Liver (tissue), 9 donors: Measurements from ENCODE around the gene FASTK. TPM values are rescaled to one million over a fixed set of nuclear protein-coding genes. Genes with fewer than 3 reads are reported as not detected.

Experiments
- DNase-seq: peaks from one replicate; pipeline ENCODE4 v3.0.0-alpha.2; 2017; ENCODE audit warnings: low spot score
- H3K27ac ChIP-seq, 2 donors: one replicate each; pipeline ENCODE4 v1.7.0; 2013; ENCODE audit warnings: inconsistent platforms in 2 of 2, low read length in 2 of 2, control low read depth in 1 of 2, low read depth in 1 of 2, mild to moderate bottlenecking in 1 of 2
- H3K27me3 ChIP-seq, 4 donors: one replicate each; pipeline versions ENCODE4 v1.6.1 to v1.7.0; 2013; ENCODE audit warnings: low read length in 3 of 4, inconsistent platforms in 1 of 4, mild to moderate bottlenecking in 1 of 4, moderate library complexity in 1 of 4; ENCODE audit not compliant: control insufficient read depth in 4 of 4, insufficient read depth in 4 of 4
- H3K36me3 ChIP-seq, 4 donors: one replicate each; pipeline versions ENCODE4 v1.6.1 to v1.7.0; 2013; ENCODE audit warnings: low read length in 3 of 4, mild to moderate bottlenecking in 3 of 4, low read depth in 1 of 4, moderate library complexity in 1 of 4; ENCODE audit not compliant: control insufficient read depth in 4 of 4, insufficient read depth in 3 of 4
- H3K4me1 ChIP-seq, 4 donors: one replicate each; pipeline versions ENCODE4 v1.6.1 to v1.7.0; 2013; ENCODE audit warnings: low read length in 3 of 4, mild to moderate bottlenecking in 3 of 4, moderate library complexity in 1 of 4; ENCODE audit not compliant: control insufficient read depth in 4 of 4, insufficient read depth in 4 of 4
- H3K4me3 ChIP-seq, 3 donors: one replicate each; pipeline versions ENCODE4 v1.6.1 to v1.7.0; 2013; ENCODE audit warnings: low read length in 3 of 3, control low read depth in 1 of 3, low read depth in 1 of 3, mild to moderate bottlenecking in 1 of 3
- H3K9ac ChIP-seq, 2 donors: one replicate each; pipeline ENCODE4 v1.7.0; 2013; ENCODE audit warnings: low read length in 2 of 2, mild to moderate bottlenecking in 2 of 2, moderate library complexity in 2 of 2, control low read depth in 1 of 2, low read depth in 1 of 2
- H3K9me3 ChIP-seq, 4 donors: one replicate each; pipeline versions ENCODE4 v1.6.1 to v1.7.0; 2013; ENCODE audit warnings: low read length in 3 of 4; ENCODE audit not compliant: control insufficient read depth in 4 of 4
- EGR1 ChIP-seq, 2 donors: IDR thresholded peaks; 2 replicates each; pipeline ENCODE4 v1.6.1; 2016 to 2018; ENCODE audit warnings: antibody characterized with exemption in 2 of 2, low read depth in 2 of 2
- FOXA2 ChIP-seq: IDR thresholded peaks from 2 replicates; pipeline ENCODE4 v1.6.1; 2016; ENCODE audit warnings: antibody characterized with exemption
- GABPA ChIP-seq, 2 donors: IDR thresholded peaks in 1 of 2; conservative IDR thresholded peaks in 1 of 2; 2 replicates each; pipeline ENCODE4 v1.6.1; 2016; ENCODE audit warnings: antibody characterized with exemption in 2 of 2, mild to moderate bottlenecking in 1 of 2, moderate library complexity in 1 of 2
- HNF4A ChIP-seq, 2 donors: conservative IDR thresholded peaks; 2 replicates each; pipeline ENCODE4 v1.6.1; 2016; ENCODE audit warnings: antibody characterized with exemption in 2 of 2, mild to moderate bottlenecking in 2 of 2
- JUND ChIP-seq, 2 donors: IDR thresholded peaks; 2 replicates each; pipeline ENCODE4 v1.6.1; 2016; ENCODE audit warnings: antibody characterized with exemption in 2 of 2
- RAD21 ChIP-seq, 2 donors: IDR thresholded peaks; 2 replicates each; pipeline ENCODE4 v1.6.1; 2016; ENCODE audit warnings: antibody characterized with exemption in 2 of 2, mild to moderate bottlenecking in 2 of 2
- REST ChIP-seq: IDR thresholded peaks from 2 replicates; pipeline ENCODE4 v1.6.1; 2016; ENCODE audit warnings: antibody characterized with exemption, mild to moderate bottlenecking
- RXRA ChIP-seq, 2 donors: IDR thresholded peaks; 2 replicates each; pipeline ENCODE4 v1.6.1; 2017 to 2018; ENCODE audit warnings: antibody characterized with exemption in 2 of 2, mild to moderate bottlenecking in 1 of 2
- SP1 ChIP-seq: IDR thresholded peaks from 2 replicates; pipeline ENCODE4 v1.6.1; 2018; ENCODE audit warnings: antibody characterized with exemption, mild to moderate bottlenecking
- YY1 ChIP-seq: IDR thresholded peaks from 2 replicates; pipeline ENCODE4 v1.6.1; 2016; ENCODE audit warnings: antibody characterized with exemption, mild to moderate bottlenecking
- WGBS: extraction: QIAGEN DNeasy Blood & Tissue Kit; methylation state at CpG from one replicate; pipeline ENCODE4 v1.1.7; 2013; 5-methylcytosine and 5-hydroxymethylcytosine counted together
- polyA plus RNA-seq, 2 donors: library from polyadenylated mRNA; stranded (reverse) in 1 of 2; unstranded in 1 of 2; fragments of 200-250 nt in 1 of 2; fragments of >200 nt in 1 of 2; fragmentation: Nextera tagmentation in 1 of 2; extraction: Ambion mirVana in 1 of 2; gene quantifications; one replicate each; pipeline versions ENCODE4 v1.2.1 to v1.2.3, GENCODE V29; 2013 to 2015
- total RNA-seq, 2 donors: library from RNA; depleted of rRNA; stranded (reverse); fragments of >200 nt; gene quantifications; one replicate each; pipeline ENCODE4 v1.2.3, GENCODE V29; 2014
- TF ChIP-seq, protein P1 (sequence below): IDR thresholded peaks from 2 replicates; pipeline ENCODE4 v1.6.1; 2016; ENCODE audit warnings: antibody characterized with exemption
- TF ChIP-seq, protein P2 (sequence below): fragments of 150-350 bp; IDR thresholded peaks from 2 replicates; pipeline ENCODE4 v1.5.1; 2017; ENCODE audit warnings: improper control_type of control experiment, low read depth, low read length; ENCODE audit not compliant: missing input control
- TF ChIP-seq, protein P3 (sequence below): IDR thresholded peaks from 2 replicates; pipeline ENCODE4 v1.6.1; 2016; ENCODE audit warnings: antibody characterized with exemption
- donor health status: healthy.
- donor health status: healthy.
- donor health status: healthy.
- donor health status: healthy.
- donor health status: healthy.

Gene FASTK
- total and polyA plus RNA-seq, 4 donors = 31.1 to 62.8 (median 43.7) TPM

DNA sequence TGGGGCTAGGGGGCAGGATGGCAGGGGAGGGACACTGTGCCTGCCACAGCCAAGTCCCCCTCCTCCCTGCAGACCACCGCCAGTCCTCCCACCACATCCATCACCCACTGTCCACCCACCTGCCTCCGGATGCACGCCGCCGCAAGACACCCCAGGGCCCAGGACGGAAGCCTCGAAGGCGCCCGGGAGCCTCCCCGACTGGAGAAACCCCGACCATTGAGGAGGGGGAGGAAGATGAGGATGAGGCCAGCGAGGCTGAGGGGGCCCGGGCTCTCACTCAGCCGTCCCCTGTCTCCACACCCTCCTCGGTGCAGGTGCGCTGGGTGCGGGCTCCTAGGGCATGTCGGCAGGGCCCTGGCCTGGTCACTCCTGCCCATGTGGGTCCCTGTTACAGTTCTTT is 16.2 kb downstream of the FASTK start:
- no peak for TF ChIP-seq RAD21 (IDR thresholded peaks at IDR 0.05)
- TF ChIP-seq, protein P1, sequence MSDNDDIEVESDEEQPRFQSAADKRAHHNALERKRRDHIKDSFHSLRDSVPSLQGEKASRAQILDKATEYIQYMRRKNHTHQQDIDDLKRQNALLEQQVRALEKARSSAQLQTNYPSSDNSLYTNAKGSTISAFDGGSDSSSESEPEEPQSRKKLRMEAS = no peak
- no peak for TF ChIP-seq RXRA (IDR thresholded peaks at IDR 0.05)
- no peak for DNase-seq
- Histone ChIP-seq H3K9ac (no peak overlapping the region), H3K4me1 (peaks cover 13 to 48% (median 35%) of the 10 kb centered on the region in 4 donors), H3K4me3 (no peak overlapping the region), H3K27ac (no peak overlapping the region), H3K36me3 (peaks cover 14 to 39% (median 27%) of the 10 kb centered on the region in 4 donors), H3K27me3 (no peaks in the 10 kb centered on the region), H3K9me3 (no peaks in the 10 kb centered on the region)
- 98% methylated on average over 18 of the region's 18 CpGs for WGBS

GRCh38 chr7:151063212-151063561 is 17.4 kb downstream of the FASTK start:
- peak overlapping the region; percentile 18 to 80 (median 26) for H3K4me3 ChIP-seq
- no peaks in the 10 kb centered on the region for H3K27me3 ChIP-seq
- peak; percentile 32 to 65 for TF ChIP-seq RXRA (IDR thresholded peaks at IDR 0.05)
- TF ChIP-seq HNF4A (conservative IDR thresholded peaks at IDR 0.05) = no peak
- no peak for TF ChIP-seq FOXA2
- no peak for TF ChIP-seq SP1
- H3K27ac ChIP-seq = peak overlapping the region; percentile 13 to 18
- no peaks in the 10 kb centered on the region for H3K9me3 ChIP-seq
- peaks cover 12 to 28% (median 26%) of the 10 kb centered on the region in 4 donors for H3K36me3 ChIP-seq
- WGBS = 21% methylated on average over 11 of the region's 11 CpGs
- no peak overlapping the region for H3K9ac ChIP-seq
- DNase-seq = no peak
- H3K4me1 ChIP-seq = peaks cover 13 to 59% (median 44%) of the 10 kb centered on the region in 4 donors

DNA sequence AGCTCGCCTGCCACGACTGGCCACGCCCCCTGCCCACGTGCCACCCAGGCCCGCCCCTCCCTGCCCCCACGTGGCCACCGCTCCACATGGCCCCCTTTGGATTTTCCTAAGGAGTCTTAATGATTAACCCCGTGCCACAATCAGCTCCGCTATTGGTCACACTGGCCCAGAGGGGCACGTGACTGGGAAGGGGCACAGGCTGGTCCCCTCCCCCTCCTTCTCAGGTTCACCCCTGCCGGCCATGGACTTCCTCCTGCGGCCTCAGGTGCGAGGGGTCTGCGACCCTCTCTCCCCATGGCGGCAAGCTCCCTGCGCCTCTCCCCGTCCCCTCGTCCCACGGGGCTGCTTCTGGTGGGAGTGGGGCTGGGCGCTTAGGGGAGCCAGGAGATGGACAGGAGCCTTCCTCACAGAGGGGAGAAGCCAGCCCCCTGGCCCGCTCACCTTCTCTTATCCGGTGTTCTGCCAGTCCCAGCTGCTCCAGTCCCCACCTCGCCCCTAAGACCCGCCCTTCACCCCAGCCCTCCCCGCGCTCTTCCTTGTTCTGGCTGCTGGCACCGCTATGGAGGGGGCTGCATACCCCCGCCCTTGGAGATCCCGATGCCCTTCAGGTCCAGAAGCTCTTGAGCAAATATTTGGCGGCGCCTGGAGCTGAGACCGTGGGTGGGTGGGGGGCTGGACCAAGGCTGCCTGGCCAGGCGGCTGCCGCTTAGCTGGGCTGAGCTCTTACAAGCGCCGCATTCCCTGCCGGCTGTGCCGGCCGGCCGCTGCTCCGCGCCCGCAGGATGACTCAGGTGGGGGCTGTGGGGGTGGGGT is 18.0 kb downstream of the FASTK start:
- TF ChIP-seq HNF4A (conservative IDR thresholded peaks at IDR 0.05) (peak; percentile 43 to 50), REST (peak; percentile 26), FOXA2 (no peak), RAD21 (IDR thresholded peaks at IDR 0.05) (no peak), RXRA (IDR thresholded peaks at IDR 0.05) (peak; percentile 38 to 45), JUND (IDR thresholded peaks at IDR 0.05) (no peak), SP1 (peak; percentile 44), EGR1 (IDR thresholded peaks at IDR 0.05; ENCODE audit: low read depth in 2 of 2) (peak in 1 of 2 donors; percentile 45), YY1 (peak; percentile 80), GABPA (IDR thresholded peaks at IDR 0.05 in 1 of 2, conservative IDR thresholded peaks at IDR 0.05 in 1 of 2) (peak in 1 of 2 donors; percentile 10)
- TF ChIP-seq, protein P1 = peak; percentile 78
- TF ChIP-seq, protein P2, sequence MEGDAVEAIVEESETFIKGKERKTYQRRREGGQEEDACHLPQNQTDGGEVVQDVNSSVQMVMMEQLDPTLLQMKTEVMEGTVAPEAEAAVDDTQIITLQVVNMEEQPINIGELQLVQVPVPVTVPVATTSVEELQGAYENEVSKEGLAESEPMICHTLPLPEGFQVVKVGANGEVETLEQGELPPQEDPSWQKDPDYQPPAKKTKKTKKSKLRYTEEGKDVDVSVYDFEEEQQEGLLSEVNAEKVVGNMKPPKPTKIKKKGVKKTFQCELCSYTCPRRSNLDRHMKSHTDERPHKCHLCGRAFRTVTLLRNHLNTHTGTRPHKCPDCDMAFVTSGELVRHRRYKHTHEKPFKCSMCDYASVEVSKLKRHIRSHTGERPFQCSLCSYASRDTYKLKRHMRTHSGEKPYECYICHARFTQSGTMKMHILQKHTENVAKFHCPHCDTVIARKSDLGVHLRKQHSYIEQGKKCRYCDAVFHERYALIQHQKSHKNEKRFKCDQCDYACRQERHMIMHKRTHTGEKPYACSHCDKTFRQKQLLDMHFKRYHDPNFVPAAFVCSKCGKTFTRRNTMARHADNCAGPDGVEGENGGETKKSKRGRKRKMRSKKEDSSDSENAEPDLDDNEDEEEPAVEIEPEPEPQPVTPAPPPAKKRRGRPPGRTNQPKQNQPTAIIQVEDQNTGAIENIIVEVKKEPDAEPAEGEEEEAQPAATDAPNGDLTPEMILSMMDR = peak; percentile 10
- TF ChIP-seq, protein P3, sequence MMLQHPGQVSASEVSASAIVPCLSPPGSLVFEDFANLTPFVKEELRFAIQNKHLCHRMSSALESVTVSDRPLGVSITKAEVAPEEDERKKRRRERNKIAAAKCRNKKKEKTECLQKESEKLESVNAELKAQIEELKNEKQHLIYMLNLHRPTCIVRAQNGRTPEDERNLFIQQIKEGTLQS = peak; percentile 31
- peaks cover 7 to 22% (median 22%) of the 10 kb centered on the region in 4 donors for H3K36me3 ChIP-seq
- WGBS = 26% methylated on average over 43 of the region's 43 CpGs
- peak overlapping the region; percentile 29 to 80 (median 54) for H3K4me3 ChIP-seq
- H3K9me3 ChIP-seq = no peaks in the 10 kb centered on the region
- H3K27me3 ChIP-seq = no peaks in the 10 kb centered on the region
- H3K27ac ChIP-seq = peak overlapping the region; percentile 67 to 88
- peaks cover 13 to 59% (median 44%) of the 10 kb centered on the region in 4 donors for H3K4me1 ChIP-seq
- peak; percentile 77 for DNase-seq
- no peak overlapping the region for H3K9ac ChIP-seq
